Ovary (tissue), 9 donors: Measurements from ENCODE around the gene TLL2. TPM values are rescaled to one million over a fixed set of nuclear protein-coding genes. Genes with fewer than 3 reads are reported as not detected.

Experiments
- DNase-seq, 5 donors: peaks; one replicate each; pipeline ENCODE4 v3.0.0-alpha.2; 2019 to 2020
- H3K27ac ChIP-seq, 2 donors: fragments of 200-600 bp; one replicate each; pipeline versions ENCODE4 v1.5.1 to v1.8.0; 2019 to 2022
- H3K27me3 ChIP-seq: fragments of 200-600 bp; one replicate; pipeline ENCODE4 v1.8.0; 2022
- H3K36me3 ChIP-seq: fragments of 200-600 bp; sonication (generic); one replicate; pipeline ENCODE4 v1.5.1; 2019
- H3K4me1 ChIP-seq: one replicate; pipeline ENCODE4 v1.8.1; 2013; ENCODE audit warnings: mild to moderate bottlenecking, moderate library complexity; ENCODE audit not compliant: insufficient read depth
- H3K4me3 ChIP-seq: fragments of 200-600 bp; sonication (generic); one replicate; pipeline ENCODE4 v1.5.1; 2017
- H3K9me3 ChIP-seq, 2 donors: fragments of 200-600 bp in 1 of 2; sonication (generic) in 1 of 2; one replicate each; pipeline versions ENCODE4 v1.5.1 to v1.8.1; 2013 to 2019; ENCODE audit warnings: mild to moderate bottlenecking in 1 of 2, moderate library complexity in 1 of 2
- EP300 ChIP-seq: sonication (generic); formaldehyde crosslinking; IDR thresholded peaks from one replicate; pipeline ENCODE4 v1.6.1; 2017; ENCODE audit warnings: antibody characterized with exemption
- POLR2A ChIP-seq: fragments of 450-650 bp; IDR thresholded peaks from one replicate; pipeline ENCODE4 v1.6.1; 2017; ENCODE audit warnings: antibody characterized with exemption, mild to moderate bottlenecking, moderate library complexity
- WGBS, 3 donors: extraction: QIAGEN DNeasy Blood & Tissue Kit in 1 of 3; methylation state at CpG; one replicate each; pipeline versions ENCODE4 v1.1.5 to v1.1.7; 2013 to 2017; 5-methylcytosine and 5-hydroxymethylcytosine counted together
- intact Hi-C, 4 donors: fragments of 100-400 bp; cut with DNase I; formaldehyde crosslinking; loops; one replicate each; pipeline versions ENCODE4 v1.11.0 to v1.15.1; 2022 to 2023
- polyA plus RNA-seq, 2 donors: library from polyadenylated mRNA; stranded (reverse); fragments of 200-250 nt in 1 of 2; fragments of 350-450 nt in 1 of 2; fragmentation: Illumina TruSeq in 1 of 2; extraction: RNeasy Lipid Tissue Mini Kit (QIAGEN cat#74804) in 1 of 2; gene quantifications; one replicate each; pipeline ENCODE4 v1.2.3, GENCODE V29; 2013 to 2014
- total RNA-seq, 7 donors: library from RNA; depleted of rRNA in 2 of 7; stranded (reverse); fragments of >200 nt in 2 of 7; fragmentation: NEBNext Ultra II Directional in 3 of 7; extraction: Animal tissue kit (Norgen Biotek cat#: 25700) in 3 of 7; gene quantifications; one replicate each; pipeline versions ENCODE4 v1.1.0 to v1.2.4, GENCODE V29; 2016 to 2023
- TF ChIP-seq, protein P1 (sequence below), 3 donors: fragments of 450-650 bp in 2 of 3; fragments of 200-600 bp in 1 of 3; IDR thresholded peaks; one replicate each; pipeline versions ENCODE4 v1.5.1 to v1.8.0; 2016 to 2022; ENCODE audit warnings: antibody characterized with exemption in 3 of 3, mild to moderate bottlenecking in 1 of 3
- donor health status: DM: no; HTN: no; CAD: no; lungs with moderate emphysema.
- donor health status: DM: no; HTN: no; CAD: no.
- donor health status: Bipolar disorder and iron deficiency.
- donor health status: DM: yes; HTN: yes; CAD: no.
- donor health status: DM: no; HTN: no; CAD: no.
- donor health status: DM: yes; HTN: yes; CAD: no.

The TLL2 gene
- total and polyA plus RNA-seq, 9 donors: 0.07 to 0.68 (median 0.29) TPM; not detected in 1

DNA sequence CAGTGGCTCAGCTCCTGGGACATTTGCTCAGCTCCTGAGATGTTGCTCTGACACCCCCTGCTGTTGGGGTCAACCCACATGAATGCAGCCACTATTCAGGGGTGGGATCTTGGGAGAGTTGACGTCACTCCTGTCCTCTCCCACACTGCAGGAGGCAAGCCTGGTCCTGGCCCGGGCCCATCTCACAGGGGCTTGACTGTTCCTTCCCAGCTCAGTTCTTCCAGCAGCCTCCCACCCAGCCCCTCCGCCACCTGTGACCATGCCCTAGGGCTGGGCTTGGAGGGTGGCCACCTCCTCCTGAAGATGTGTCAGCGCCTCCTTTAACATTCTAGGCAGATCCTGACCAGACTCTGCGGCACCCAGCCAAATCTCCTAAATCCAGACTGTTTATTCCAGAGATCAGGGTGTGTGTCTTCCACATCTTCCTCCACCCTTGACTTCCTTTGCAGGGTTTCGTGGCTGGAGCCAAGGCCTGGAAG, 135.9 kb downstream of the TLL2 start:
- 4 to 25% (median 24%) methylated on average over 6 of the region's 6 CpGs for WGBS, 3 donors
- Histone ChIP-seq H3K27me3 (no peaks in the 10 kb centered on the region), H3K27ac (no peak overlapping the region), H3K9me3 (no peaks in the 10 kb centered on the region), H3K4me1 (peaks cover 2% of the 10 kb centered on the region), H3K36me3 (no peaks in the 10 kb centered on the region), H3K4me3 (no peak overlapping the region)
- intact Hi-C loops: no loop called here
- peak; percentile 40 to 82 (median 66) for DNase-seq
- TF ChIP-seq EP300 (no peak), POLR2A (no peak)
- TF ChIP-seq, protein P1, sequence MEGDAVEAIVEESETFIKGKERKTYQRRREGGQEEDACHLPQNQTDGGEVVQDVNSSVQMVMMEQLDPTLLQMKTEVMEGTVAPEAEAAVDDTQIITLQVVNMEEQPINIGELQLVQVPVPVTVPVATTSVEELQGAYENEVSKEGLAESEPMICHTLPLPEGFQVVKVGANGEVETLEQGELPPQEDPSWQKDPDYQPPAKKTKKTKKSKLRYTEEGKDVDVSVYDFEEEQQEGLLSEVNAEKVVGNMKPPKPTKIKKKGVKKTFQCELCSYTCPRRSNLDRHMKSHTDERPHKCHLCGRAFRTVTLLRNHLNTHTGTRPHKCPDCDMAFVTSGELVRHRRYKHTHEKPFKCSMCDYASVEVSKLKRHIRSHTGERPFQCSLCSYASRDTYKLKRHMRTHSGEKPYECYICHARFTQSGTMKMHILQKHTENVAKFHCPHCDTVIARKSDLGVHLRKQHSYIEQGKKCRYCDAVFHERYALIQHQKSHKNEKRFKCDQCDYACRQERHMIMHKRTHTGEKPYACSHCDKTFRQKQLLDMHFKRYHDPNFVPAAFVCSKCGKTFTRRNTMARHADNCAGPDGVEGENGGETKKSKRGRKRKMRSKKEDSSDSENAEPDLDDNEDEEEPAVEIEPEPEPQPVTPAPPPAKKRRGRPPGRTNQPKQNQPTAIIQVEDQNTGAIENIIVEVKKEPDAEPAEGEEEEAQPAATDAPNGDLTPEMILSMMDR (IDR thresholded peaks at IDR 0.05): no peak

DNA sequence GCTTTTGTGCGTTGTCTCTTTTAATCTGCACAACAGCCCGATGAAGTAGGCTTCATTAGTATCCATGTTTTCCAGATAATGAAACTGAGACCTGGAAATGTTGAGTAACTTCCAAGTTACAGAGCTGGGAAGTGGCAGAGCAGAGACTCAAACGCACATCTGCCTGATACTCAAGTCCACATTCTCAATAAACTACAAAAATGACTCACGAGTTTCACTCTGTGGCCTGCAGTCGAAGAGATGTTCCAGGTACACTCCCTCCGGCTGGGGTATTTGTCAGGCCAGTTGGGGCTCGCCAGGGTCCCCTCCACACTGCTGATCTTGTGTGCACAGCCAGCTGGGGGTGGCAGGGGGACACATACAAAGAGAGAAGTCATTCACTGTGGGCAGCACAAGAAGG, 137.2 kb downstream of the TLL2 start:
- WGBS, 3 donors: 56 to 67% (median 67%) methylated on average over 7 of the region's 7 CpGs
- Histone ChIP-seq H3K27me3 (no peaks in the 10 kb centered on the region), H3K4me1 (peaks cover 2% of the 10 kb centered on the region), H3K36me3 (no peaks in the 10 kb centered on the region), H3K4me3 (no peak overlapping the region), H3K27ac (no peak overlapping the region), H3K9me3 (no peaks in the 10 kb centered on the region)
- intact Hi-C loops: no loop called here
- DNase-seq: no peak
- TF ChIP-seq EP300: no peak
- TF ChIP-seq POLR2A: no peak
- TF ChIP-seq, protein P1 (IDR thresholded peaks at IDR 0.05): no peak

DNA sequence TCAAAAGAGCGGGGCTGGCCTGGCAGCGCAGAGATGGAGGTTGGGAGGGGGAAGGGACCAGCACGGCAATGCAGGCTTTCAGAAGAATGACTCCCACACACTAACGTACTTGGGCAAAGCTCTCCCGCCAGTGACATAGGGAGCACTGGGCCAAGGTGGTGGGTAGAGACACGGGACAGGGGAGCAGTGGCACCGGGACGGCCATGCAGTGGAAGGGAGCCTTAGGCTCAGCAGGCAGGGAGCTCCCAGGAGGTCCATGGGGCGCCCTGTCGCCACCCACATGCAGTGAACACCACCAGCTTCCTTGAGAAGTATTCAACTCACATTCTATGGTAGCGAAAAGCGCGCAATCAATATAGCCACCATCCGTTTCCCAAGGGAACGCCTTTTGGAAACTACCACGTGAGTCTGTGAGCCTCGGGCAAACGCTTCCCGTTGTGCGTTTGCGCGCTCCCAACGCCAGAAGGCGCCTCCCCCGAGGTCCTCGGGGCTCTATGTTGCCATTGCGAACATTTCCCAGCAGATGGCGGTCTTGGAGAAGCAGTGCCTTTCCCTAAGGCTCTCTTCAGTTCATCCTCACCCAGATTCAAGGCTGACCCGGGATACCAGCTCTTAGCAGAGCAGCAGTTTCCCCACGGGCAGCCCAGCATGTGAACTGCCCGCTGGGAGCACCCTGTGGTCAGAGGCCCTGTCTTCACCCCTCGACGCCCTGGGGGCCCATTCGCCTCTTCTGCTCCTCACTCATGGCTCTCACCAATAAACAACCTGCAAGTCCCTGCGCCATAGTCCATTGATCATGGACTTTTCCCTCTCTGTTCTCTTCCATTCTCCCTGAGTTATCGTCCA, 138.5 kb downstream of the TLL2 start:
- Histone ChIP-seq H3K27me3 (no peaks in the 10 kb centered on the region), H3K36me3 (no peaks in the 10 kb centered on the region), H3K4me1 (peaks cover 2% of the 10 kb centered on the region), H3K4me3 (peak overlapping the region; percentile 34), H3K27ac (no peak overlapping the region), H3K9me3 (no peaks in the 10 kb centered on the region)
- DNase-seq: peak; percentile 76 to 89 (median 84)
- TF ChIP-seq EP300: no peak
- TF ChIP-seq, protein P1 (IDR thresholded peaks at IDR 0.05): peak; percentile 76 to 90 (median 81)
- intact Hi-C loops: no loop called here
- WGBS, 3 donors: 4 to 6% (median 4%) methylated on average over 35 to 36 of the region's 36 CpGs

DNA sequence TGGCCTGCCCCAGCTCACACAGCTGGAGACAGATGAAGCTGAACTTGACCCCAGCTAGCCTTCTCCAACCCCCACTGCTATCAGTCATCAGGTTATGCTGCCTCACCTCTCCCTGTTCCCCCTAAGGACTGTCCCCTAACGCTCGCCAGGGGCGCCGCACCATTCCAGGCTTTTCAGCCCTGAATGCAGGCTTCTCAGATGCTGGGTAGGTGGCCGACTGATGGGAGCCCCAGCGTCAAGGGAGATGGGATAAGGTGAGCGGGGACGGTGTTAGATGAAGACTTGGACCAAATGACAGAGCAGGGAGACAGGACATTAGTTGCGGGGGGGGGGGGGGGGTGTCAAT, 139.1 kb downstream of the TLL2 start:
- H3K27ac ChIP-seq: no peak overlapping the region
- intact Hi-C loops: no loop called here
- H3K9me3 ChIP-seq: no peaks in the 10 kb centered on the region
- 21 to 40% (median 29%) methylated on average over 9 of the region's 9 CpGs for WGBS, 3 donors
- DNase-seq: no peak
- TF ChIP-seq, protein P1 (IDR thresholded peaks at IDR 0.05): no peak
- TF ChIP-seq POLR2A (no peak), EP300 (no peak)
- H3K4me3 ChIP-seq: no peak overlapping the region
- H3K36me3 ChIP-seq: no peaks in the 10 kb centered on the region
- H3K27me3 ChIP-seq: no peaks in the 10 kb centered on the region
- H3K4me1 ChIP-seq: peaks cover 2% of the 10 kb centered on the region
